ENCODE measurements around the gene KAZN.

KAZN gene

GRCh38 chr1:15007842-15008241, 409.4 kb downstream of the KAZN start:
- TF ChIP-seq EP300 (IDR thresholded peaks at IDR 0.05; ENCODE audit: borderline replicate concordance) (no peak), YY1 (IDR thresholded peaks at IDR 0.05; ENCODE audit: low read depth) (no peak), TAF1 (IDR thresholded peaks at IDR 0.05; ENCODE audit: low read depth) (no peak), CEBPB (IDR thresholded peaks at IDR 0.05) (no peak), EGR1 (IDR thresholded peaks at IDR 0.05) (no peak), NFIC (IDR thresholded peaks at IDR 0.05) (no peak), CREB1 (IDR thresholded peaks at IDR 0.05; ENCODE audit: low read depth) (no peak), TEAD4 (IDR thresholded peaks at IDR 0.05) (no peak), ZBTB7A (IDR thresholded peaks at IDR 0.05; ENCODE audit: low read depth) (no peak), USF1 (IDR thresholded peaks at IDR 0.05) (no peak), RAD21 (IDR thresholded peaks at IDR 0.05; ENCODE audit: low read depth) (no peak), REST (IDR thresholded peaks at IDR 0.05; ENCODE audit: low read depth) (no peak)

GRCh38 chr1:15008783-15009729, 410.6 kb downstream of the KAZN start:
- no peak for TF ChIP-seq TEAD4 (IDR thresholded peaks at IDR 0.05)
- TF ChIP-seq CREB1 (IDR thresholded peaks at IDR 0.05; ENCODE audit: low read depth) = no peak
- no peak for TF ChIP-seq ZBTB7A (IDR thresholded peaks at IDR 0.05; ENCODE audit: low read depth)
- TF ChIP-seq RAD21 (IDR thresholded peaks at IDR 0.05; ENCODE audit: low read depth) = no peak
- no peak for TF ChIP-seq REST (IDR thresholded peaks at IDR 0.05; ENCODE audit: low read depth)
- no peak for TF ChIP-seq YY1 (IDR thresholded peaks at IDR 0.05; ENCODE audit: low read depth)
- TF ChIP-seq TCF12 (IDR thresholded peaks at IDR 0.05; ENCODE audit: low read depth) = no peak
- TF ChIP-seq CEBPB (IDR thresholded peaks at IDR 0.05) = no peak
- no peak for TF ChIP-seq TAF1 (IDR thresholded peaks at IDR 0.05; ENCODE audit: low read depth)
- no peak for TF ChIP-seq EP300 (IDR thresholded peaks at IDR 0.05; ENCODE audit: borderline replicate concordance)
- no peak for TF ChIP-seq EGR1 (IDR thresholded peaks at IDR 0.05)
- TF ChIP-seq MAX (IDR thresholded peaks at IDR 0.05) = no peak

- TF ChIP-seq YY1 (IDR thresholded peaks at IDR 0.05; ENCODE audit: low read depth) (no peak), TCF12 (IDR thresholded peaks at IDR 0.05; ENCODE audit: low read depth) (no peak), MAX (IDR thresholded peaks at IDR 0.05) (no peak)
Measured at GRCh38 chr1:15011160-15011559, 412.7 kb downstream of the KAZN start.

- no peak for TF ChIP-seq EGR1 (IDR thresholded peaks at IDR 0.05)
- no peak for TF ChIP-seq MAX (IDR thresholded peaks at IDR 0.05)
- TF ChIP-seq FOXM1 (IDR thresholded peaks at IDR 0.05; ENCODE audit: borderline replicate concordance, low read depth) = no peak
- no peak for TF ChIP-seq REST (IDR thresholded peaks at IDR 0.05; ENCODE audit: low read depth)
- no peak for TF ChIP-seq ZBTB7A (IDR thresholded peaks at IDR 0.05; ENCODE audit: low read depth)
- TF ChIP-seq CEBPB (IDR thresholded peaks at IDR 0.05) = no peak
- no peak for TF ChIP-seq NFIC (IDR thresholded peaks at IDR 0.05)
- no peak for TF ChIP-seq TEAD4 (IDR thresholded peaks at IDR 0.05)
- no peak for TF ChIP-seq RAD21 (IDR thresholded peaks at IDR 0.05; ENCODE audit: low read depth)
- TF ChIP-seq TCF12 (IDR thresholded peaks at IDR 0.05; ENCODE audit: low read depth) = no peak
- TF ChIP-seq YY1 (IDR thresholded peaks at IDR 0.05; ENCODE audit: low read depth) = no peak
- no peak for TF ChIP-seq TAF1 (IDR thresholded peaks at IDR 0.05; ENCODE audit: low read depth)
- TF ChIP-seq USF1 (IDR thresholded peaks at IDR 0.05) = no peak
- no peak for TF ChIP-seq EP300 (IDR thresholded peaks at IDR 0.05; ENCODE audit: borderline replicate concordance)
- no peak for TF ChIP-seq CREB1 (IDR thresholded peaks at IDR 0.05; ENCODE audit: low read depth)
Measured at GRCh38 chr1:15011661-15012060, 413.2 kb downstream of the KAZN start.
